ENCODE measurements around the gene TCF7.
"Not testable (repeated sequence)": the region's sequence is repeated elsewhere in the genome, so short reads cannot be mapped to it uniquely, and the experiment has no call there.

TCF7 gene

DNA sequence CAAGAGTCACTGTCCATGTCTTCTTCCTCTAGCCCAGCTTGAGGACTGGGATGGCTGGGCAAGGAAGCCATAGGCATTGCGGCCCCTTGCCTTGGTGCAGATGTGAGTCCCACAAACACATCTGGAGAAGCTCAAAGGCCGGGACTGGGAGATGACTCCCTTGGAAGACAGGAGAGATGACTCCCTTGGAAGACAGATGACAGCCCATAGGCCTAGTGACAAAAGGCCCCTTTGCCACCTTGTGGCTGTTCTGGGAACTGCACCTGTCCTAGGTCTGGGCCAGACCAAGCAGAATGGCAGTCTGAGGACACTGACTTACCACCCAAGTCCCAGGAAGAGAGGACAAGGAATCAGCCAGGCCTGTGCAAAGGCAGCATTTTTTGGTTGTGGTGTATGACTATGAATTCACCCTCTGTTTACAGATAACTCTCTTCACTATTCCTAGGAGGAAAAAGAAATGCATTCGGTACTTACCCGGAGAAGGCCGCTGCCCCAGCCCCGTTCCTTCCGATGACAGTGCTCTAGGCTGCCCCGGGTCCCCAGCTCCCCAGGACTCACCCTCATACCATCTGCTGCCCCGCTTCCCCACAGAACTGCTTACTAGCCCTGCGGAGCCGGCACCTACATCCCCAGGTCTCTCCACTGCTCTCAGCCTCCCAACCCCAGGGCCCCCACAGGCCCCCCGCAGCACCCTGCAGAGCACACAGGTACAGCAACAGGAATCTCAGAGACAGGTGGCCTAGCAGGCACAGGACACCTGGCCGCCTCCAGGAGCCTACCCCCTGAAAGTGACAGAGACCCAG, 31.5 kb downstream of the TCF7 start:
- DNase-seq, result peak in 1 of 2 experiments; percentile 39

DNA sequence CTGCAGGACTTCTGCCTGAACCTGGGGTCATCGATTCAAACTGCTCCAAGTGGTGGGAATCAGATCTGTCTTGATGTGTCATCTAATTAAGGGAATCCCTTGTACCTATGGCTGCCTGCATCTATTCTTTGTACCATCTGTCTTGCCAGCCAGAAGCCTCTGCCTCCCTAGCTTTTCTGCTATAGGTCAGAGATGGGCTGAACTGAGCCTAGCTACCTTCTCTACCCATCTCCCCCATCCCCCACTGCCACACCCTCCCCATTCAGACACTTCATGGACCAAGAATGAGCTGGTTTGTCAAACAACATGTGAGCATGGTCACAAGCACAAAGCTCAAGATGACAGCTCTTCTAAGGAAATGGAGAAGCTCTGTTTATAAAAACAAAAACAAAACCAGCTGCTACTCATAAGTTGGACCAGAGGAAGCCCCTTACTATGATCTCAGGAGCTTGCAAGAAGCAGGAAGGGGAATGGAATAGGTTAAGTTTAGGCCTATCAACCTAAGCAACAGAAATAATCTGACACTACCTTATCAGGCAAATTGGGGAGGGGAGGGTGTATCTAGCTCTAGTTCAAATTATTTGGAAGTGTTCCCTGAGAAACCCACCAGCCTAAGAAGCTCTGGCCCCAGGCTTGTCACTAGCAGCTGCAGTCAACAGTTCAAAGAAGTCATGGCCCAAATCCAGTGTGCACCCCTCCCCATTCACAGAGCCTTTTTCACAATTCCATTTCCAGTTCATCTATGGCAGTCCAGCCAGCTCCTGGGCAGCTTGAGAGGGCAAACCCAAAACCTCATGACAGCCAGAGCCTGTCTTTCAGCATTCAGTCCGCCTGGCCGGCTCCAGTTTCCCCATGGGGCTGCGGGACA, 32.4 kb downstream of the TCF7 start:
- DNase-seq, result no peak

DNA sequence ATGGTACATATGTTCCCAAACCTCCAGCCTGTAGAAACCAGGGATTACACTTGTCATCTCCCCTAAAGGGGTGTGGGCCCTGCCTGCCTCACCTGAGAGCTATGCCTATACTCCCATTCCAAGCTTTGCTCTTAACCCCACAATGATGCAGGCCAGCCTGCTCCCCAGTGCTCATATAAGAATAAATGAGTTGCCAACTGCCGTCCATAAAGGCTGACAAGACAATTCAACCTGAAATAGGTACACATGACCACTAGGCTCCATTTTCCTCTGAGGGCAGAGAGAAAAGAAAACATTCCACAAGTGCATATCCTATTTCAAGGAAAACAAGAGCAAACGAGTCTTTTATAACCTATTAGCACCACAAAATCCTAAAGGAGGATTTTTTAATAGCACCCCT, 33.8 kb downstream of the TCF7 start:
- no peak for DNase-seq

DNA sequence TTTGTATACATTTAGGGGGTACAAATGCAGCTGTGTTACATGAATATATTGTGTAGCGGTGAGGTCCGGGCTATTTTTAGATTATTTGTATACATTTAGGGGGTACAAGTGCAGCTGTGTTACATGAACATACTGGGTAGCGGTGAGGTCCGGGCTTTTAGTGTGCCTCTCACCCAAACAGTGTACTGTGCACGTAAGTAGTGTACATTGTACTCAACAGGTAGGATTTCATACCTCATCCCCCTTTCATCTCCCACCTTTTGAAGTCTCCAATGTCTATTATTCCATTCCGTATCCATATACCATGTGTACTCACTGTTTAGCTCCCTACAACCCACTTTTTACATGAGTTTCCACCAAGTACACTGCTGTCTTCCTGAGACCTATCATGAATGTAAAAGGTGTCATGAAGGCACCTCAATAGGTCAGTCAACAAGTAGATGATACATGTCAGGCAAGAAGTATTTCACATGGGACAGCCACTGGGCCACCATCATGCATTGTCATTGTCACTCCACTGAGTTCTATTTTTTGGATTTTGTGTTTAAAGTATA, 34.6 kb downstream of the TCF7 start:
- no peak for DNase-seq

DNA sequence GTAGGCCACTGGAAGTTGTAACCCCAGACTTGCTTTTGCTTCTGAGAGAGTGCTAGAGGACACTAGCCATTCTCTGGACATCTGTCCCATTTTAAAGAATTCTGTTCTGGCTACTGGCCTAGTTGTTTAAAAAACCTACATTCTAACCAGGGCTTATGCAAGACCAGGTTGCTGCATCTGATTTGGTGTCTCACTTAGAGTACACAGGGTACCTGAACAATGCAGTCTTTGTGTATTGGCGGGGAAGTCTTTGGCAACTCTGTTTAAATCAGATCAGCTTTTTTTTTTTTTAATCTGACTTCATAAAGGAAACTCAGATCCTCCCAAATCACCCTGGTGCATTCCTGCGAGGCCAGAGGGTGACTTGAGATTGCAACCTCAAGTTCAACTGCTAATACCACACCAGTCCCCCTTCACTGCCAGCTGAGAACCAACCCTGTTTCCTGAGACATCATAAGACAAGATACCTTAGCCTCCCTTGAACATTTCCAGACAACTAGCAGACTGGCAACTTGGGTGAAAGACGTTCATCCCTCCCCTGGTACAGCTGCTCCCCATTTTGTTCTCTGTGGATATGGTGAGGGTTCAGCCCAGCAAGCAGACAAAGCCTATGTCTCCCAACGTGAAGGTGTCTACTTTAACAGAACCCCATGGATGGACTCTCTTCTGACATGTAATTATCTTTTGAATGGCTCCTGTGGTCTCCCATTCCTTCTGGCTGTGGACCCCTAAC, 35.3 kb downstream of the TCF7 start:
- no peak for DNase-seq

DNA sequence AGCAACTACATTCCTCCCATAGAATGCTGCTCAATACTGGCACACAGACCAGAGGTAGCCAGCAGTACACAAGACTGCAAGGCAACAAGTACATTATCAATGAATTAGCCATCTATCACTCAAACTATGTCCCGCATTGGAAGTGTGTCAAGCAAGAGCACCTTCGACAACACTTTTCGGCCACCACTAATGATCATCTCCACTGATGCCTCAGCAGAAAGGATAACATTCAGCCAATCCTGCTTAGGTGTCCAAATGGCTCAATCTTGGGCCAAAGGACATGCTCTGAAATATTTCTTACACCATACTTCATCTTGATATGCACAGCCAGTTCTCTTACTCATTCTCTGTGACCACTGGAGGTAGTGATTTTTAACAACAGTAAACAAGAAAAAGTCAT, 37.2 kb downstream of the TCF7 start:
- no peak for DNase-seq

DNA sequence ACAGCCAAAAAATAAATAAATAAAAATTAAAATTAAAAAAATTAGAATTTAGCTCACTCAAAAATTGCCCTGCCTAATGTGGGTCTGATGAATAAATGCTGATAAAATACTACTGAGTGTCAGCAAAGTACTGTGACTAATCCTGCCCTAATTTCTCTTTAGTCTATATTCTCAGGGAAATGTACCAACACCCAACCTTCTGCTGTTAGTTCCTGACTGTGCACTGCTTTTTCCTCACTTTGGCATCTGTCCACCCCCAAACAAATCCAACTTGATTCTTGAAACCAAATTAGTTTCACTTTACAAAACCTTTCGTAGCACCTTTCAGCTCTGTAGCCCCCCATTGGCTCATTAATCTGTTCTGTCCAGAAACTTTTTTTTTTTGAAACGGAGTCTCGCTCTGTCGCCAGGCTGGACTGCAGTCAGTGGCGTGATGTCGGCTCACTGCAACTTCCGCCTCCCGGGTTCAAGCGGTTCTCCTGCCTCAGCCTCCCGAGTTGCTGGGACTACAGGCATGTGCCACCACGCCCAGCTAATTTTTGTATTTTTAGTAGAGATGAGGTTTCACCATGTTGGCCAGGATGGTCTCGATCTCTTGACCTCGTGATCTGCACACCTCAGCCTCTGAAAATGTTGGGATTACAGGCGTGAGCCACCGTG, 37.8 kb downstream of the TCF7 start:
- DNase-seq, result not testable (repeated sequence)

DNA sequence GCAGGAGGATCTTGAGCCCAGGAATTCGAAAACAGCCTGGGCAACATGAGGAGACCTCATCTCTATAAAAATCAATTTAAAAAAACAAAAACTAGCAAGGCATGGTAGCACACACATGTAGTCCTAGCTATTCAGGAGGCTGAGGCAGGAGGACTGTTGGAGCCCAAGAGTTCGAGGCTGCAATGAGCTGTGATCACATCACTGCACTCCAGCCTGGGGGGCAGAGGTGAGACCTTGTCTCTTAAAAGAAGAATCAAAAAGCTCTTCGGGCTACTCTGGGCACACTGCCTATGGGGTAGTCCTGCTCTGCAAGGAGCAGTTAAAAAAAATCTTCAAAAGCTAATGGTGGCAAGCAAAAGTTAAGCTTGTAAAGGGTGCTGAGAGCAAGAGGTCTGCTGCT, 38.8 kb downstream of the TCF7 start:
- DNase-seq, result no peak

DNA sequence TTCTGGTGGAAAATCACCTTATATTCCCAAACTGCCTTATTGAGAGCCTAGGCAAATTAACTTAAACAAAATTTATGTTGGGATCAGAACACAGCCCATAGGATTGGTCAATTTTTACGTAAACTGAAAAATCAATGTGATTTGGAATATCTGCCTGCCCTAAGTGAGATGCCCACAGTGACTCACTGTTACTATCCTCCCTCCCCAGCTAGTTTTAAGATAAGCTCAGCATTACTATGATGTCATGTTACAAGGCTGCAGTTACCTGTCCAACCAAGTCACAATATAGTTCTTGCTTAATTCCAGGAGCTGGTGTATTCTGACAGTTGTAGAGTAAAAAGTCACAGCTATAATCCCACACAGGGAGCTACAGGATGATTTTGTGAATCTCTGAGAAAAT, 39.2 kb downstream of the TCF7 start:
- no peak for DNase-seq

DNA sequence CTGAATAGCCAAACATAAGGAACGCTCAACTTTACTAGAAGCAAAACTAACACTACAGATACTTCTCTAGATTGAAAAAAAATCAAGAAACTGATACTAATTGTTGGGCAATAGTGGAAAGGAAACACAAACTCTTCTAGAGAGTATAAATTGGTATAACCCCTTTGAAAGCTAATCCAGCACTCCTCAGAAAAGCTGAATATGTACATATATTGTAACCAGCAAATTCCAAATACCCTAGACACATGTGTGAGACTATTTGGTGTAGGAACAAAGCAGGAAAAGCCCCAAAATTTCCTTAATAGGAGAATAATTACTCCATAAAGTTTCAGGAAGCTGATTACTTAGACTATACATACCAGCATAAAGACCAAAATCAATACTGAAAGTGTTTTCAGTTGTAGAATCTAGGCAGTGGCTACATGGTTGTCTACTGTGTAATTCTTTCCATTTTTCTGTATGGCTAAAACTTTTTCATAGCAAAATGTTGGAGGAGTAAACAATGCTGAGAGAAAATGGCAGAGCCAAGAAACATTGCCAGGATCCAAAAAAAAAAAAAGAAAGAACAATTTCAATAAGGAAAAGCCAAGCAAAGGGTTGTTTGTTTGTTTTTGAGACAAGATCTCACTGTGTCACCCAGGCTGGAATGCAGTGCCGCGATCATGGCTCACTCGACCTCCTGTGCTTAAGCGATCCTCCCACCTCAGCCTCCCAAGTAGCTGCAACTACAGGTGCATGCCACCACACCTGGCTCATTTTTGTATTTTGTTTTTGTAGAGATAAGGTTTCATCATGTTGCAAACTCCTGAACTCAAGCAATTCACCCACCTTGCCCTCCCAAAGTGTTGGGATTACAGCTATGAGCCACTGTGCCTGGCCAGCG, 47.3 kb downstream of the TCF7 start:
- no peak for DNase-seq

DNA sequence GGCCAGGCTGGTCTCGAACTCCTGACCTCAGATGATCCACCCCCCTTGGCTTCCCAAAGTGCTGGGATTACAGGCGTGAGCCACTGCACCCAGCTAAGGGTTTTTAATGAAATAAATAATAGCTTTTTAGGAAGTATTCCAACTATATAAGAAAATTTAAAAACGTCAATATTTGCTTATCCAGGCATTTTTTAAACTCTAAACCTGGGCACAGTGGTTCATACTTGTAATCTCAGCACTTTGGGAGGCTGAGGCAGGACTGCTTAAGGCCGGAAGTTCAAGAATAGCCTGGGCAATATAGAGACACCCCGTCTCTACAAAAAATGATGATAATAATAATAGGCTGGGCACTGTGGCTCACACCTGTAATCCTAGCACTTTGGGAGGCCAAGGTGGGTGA, 48.1 kb downstream of the TCF7 start:
- DNase-seq, result no peak

DNA sequence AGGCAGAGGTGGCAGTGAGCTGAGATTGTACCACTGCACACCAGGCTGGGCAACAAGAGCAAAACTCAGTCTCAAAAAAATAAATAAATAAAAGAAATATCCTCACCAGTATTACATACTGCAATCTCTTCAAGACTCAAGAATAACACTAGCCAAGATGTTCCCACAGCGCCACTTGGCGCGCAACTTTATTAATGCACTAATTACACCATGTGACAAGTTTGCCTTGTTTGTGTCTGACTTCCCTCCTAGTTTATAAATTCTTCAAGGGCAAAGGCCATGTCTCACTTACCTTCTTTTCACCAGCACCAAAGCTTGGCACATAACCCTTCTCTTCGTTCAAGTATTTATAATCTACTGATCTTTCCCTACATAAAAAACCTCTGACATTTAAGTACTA, 57.5 kb downstream of the TCF7 start:
- no peak for DNase-seq

DNA sequence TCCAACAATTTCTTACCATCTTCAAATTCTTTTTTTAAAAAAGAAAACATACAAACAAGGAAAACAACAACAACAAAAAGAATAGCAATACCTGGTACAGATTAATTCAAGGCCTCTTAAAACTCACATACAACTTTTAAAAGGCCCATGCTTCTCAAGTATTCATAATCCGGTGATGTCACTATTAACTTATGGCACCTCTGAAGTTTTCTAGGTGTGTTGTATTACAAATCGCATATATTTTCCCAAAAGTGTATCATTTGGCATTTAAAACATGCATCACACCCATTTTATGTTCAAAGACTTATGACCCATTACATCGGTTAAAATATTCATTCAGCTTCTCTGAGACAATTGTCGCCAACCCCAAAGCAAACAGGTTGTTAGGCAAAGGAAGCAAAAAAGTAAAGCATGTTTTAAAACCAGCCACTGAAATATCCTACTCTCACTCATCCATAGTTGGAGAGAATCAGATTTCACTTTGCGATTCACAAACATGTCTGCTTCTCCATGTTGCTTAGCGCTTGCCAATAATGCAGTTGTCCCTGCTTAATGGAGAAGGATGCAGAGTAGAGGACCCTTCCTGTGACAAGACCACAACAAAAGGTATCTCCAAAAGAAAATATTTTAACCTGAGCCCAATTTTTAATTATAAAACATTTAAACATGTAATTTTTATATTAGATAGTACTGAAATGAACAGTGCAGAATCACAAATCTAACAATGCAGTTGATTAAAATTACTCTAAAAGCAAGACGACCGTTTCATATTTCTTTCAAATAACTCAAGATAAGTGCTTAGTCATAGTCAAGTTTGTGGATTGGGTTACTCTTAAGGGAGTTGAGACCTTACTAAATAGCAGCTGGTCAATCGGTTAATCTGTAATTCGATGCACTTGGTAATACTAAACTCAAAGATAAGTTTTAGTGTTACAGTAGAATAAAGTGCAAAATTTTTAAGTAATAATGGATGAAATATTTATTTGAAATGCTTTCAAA, 60.7 kb downstream of the TCF7 start:
- no peak for DNase-seq

DNA sequence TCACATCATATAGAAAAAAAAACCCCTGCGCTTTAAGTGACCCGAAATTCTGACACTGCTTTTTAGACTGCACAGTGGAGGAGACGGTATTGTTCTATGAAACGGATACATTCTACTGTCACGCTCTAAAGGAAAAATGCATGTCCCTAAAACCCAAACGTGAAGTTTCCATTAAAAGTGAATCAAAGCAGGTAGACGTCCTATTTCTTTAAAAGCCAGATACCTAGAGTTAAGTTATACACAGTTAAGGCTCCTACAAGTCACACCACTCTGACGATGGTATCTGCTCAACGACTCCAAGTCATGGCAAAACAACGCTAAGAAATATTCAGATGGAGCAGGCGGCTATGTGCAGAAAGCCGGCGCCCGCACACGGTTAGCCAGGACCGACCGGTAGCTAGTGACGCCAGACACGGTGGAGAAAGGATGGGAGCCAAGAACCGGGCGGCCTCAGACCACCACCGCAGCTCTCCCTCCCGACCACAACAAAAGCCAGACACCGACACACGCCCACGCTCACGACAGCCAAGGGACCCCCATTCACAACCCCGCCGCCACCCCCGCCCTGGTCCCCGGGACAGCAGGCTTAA, 61.5 kb downstream of the TCF7 start:
- no peak for DNase-seq

DNA sequence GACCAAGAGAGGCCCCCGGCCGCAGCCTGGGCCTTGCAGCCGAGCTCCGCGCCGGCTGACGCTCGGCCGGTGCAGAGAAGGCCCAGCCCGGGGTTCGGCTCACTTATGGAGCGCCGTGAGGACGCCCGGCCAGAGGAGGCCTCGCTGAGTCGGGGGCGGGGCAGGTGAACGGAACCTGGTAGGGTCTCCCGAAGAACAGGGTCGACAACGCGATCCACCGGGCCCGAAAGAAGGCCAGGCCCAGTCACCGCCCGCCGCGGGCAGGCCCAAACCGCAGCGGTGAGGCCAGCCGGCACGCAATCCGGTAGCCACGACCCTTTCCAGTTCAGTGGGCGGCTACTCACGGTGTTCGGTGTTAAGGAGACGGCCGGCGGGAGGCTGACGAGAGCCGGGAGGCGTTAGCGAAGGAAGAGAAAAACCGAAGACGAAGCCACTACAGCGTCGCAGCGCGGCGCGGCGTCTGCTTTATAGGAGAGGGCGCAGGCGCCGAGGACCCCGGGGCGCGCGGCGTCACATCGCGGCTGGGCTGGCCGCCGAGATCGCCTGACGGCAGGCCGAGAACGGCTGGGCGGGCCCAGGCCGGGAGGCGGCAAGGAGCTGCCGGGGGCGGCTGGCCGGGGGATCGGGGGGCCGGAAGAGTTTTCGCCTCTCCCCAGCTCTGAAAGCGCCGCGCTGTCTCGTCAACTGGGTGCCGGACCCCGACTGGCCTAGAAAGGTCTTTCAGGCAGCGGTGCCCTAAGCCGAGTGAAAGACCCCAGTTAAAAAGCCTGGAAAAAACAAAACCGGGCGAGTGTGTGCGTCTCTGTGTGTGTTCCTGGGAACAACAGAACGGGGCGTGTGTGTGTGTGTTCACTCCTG, 62.3 kb downstream of the TCF7 start, which contains the start of gene SKP1:
TSS of gene SKP1 (minus strand) at position 440 of the 858 bp plus-strand sequence. CDS start 2,928 bp downstream, outside the sequence.
- peak; percentile 51 to 74 for DNase-seq

DNA sequence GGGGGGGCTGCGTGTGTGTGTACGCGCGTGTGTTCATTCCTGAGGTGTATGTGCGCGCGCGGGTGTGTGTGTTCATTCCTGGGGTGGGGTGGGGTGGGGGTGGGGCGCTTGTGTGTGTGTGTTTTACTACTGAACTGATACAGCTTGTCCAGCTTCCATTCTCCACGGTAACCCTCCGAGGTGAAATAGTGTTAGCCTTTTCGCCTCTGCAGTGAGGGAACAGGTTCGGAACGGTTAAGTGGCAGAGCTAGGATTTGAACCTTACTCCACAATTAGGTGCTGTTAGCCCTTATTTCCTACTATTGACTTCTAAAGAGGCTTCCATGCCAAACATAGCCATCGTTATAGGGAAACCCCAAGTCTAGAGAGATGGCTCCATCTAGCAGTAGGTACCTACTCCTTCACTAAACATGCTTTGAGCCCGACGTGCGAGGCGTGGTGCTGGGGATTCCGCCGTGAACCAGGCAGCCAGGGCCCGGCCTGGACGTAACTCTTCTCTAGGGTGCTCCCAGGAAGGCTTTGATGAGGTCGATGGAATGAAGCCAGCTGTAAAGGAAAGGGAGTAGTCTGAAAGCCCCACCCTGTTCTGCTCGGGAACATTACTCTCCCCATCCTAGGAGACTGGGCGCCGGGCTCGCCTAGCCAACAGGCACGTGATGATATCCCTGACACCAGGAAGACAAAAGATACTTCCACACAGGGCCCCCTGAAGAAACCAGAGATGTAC, 63.1 kb downstream of the TCF7 start:
- DNase-seq, result no peak

DNA sequence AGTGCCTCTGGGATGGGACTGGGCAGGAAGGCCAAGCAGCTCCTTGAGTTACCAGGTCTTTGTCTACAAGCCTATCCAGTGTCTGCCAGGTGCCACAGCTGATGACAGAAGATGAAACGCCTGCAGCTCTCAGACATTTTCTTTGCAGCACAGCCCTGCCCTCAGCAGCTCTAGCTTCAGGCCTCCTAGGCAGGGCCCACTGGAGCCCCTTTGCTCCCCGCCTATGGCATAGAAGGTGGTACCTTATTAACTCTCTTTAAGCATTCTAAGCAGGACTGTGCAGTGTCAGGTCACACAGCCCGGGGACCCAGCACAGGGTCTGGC, 63.6 kb downstream of the TCF7 start:
- DNase-seq, result no peak

DNA sequence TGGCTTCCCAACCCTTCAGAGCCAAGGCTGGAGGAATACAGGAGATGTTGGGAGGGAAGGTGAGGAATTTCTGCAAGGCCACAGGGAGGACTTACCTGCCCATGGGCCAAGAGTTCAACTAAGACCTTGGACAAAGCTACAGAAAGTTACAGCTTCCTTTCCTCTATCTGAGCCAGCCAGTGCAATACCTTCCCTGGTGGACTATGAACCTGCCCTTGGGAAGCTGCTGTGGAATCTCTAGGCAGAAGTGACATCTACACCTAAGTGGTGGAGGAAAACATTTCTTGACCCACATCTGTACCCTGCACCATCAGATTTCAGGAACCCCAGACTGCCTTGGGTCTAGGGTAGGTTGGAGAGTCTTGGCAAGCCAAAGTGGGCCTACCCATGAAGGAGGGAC, 69.0 kb downstream of the TCF7 start:
- DNase-seq, result no peak

Measured in NCI-H1930 (cell line).